D721Med (cell line): ENCODE measurements around the gene TNFSF9.
"Not testable (repeated sequence)": the region's sequence is repeated elsewhere in the genome, so short reads cannot be mapped to it uniquely, and the experiment has no call there.

Experiments used
- DNase-seq: peaks from one replicate; pipeline ENCODE4 v3.0.0; 2011; ENCODE audit warnings: low spot score; ENCODE audit not compliant: insufficient read length
- FAIRE-seq: peaks from 2 replicates; lab custom pipeline; 2011; peaks lifted over from hg19 to GRCh38; lab: Jason Lieb, UNC
- CTCF ChIP-seq: IDR thresholded peaks from 2 replicates; pipeline ENCODE4 v1.5.1; 2012; ENCODE audit warnings: mild to moderate bottlenecking, control low read depth; ENCODE audit not compliant: insufficient read depth; ENCODE audit errors: missing control alignments

TNFSF9 gene

GRCh38 chr19:6577476-6578125 lies 46.8 kb downstream of the TNFSF9 start:
- DNase-seq (no peak), FAIRE-seq (no peak)
- TF ChIP-seq CTCF = no peak

- FAIRE-seq = no peak
- no peak for TF ChIP-seq CTCF
- DNase-seq = no peak
These were observed 48.8 kb downstream of the TNFSF9 start for GRCh38 chr19:6579450-6580178.

- FAIRE-seq = no peak
- no peak for TF ChIP-seq CTCF
- DNase-seq = no peak
These were observed 49.5 kb downstream of the TNFSF9 start for GRCh38 chr19:6580313-6580712.

GRCh38 chr19:6582515-6583484 lies 52.0 kb downstream of the TNFSF9 start:
- FAIRE-seq, DNase-seq: not testable (repeated sequence)
